Muscle layer of colon (tissue), 2 donors: Measurements from ENCODE around the gene MARS1.

Experiments
- H3K27ac ChIP-seq: one replicate; pipeline ENCODE4 v1.7.0; 2013; ENCODE audit warnings: low read depth, mild to moderate bottlenecking, low read length, moderate library complexity
- H3K27me3 ChIP-seq, 2 donors: one replicate each; pipeline ENCODE4 v1.7.0; 2013; ENCODE audit warnings: low read length in 2 of 2, mild to moderate bottlenecking in 2 of 2; ENCODE audit not compliant: insufficient read depth in 2 of 2, control insufficient read depth in 1 of 2
- H3K36me3 ChIP-seq: one replicate; pipeline ENCODE4 v1.7.0; 2013; ENCODE audit warnings: mild to moderate bottlenecking, low read length; ENCODE audit not compliant: insufficient read depth
- H3K4me1 ChIP-seq: one replicate; pipeline ENCODE4 v1.7.0; 2013; ENCODE audit warnings: mild to moderate bottlenecking, low read length; ENCODE audit not compliant: insufficient read depth
- H3K4me3 ChIP-seq, 2 donors: one replicate each; pipeline ENCODE4 v1.7.0; 2013; ENCODE audit warnings: low read length in 2 of 2, low read depth in 1 of 2, mild to moderate bottlenecking in 1 of 2, moderate library complexity in 1 of 2
- H3K9ac ChIP-seq: one replicate; pipeline ENCODE4 v1.7.0; 2013; ENCODE audit warnings: low read length
- H3K9me3 ChIP-seq: one replicate; pipeline ENCODE4 v1.7.0; 2013; ENCODE audit warnings: mild to moderate bottlenecking, low read length
- donor health status: abdominal sarcoma.
- donor health status: Adenocarcinoma of cecum.

The MARS1 gene

DNA sequence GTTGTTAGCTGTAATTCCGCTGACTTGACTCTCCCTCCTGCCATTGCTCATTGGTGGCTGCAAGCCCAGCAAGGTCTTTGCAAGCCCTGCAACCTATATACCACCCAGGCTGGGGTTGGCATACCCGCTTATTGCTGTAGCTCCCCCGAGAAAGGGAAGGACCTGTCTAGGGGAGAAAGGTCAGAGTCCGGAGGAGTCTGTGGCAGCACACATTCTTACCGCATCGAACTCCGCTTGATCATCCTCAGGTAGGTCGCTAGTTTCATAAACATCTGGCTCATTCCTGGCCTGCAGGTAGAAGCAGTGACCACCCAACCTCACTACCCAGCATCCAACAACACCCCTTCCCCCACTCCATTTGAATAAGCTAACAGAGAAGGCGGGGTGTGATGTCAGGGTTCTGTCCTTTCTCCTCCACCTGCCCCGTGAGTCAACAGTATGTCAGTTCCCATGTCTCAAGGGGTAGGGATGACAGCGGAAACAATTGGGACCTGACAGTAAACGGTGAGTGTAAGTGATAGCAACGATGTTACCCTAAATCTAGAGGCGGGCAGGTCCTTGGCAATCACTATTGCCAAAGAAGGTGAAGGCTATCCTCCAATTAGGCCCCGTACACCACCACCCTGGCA lies 58.1 kb downstream of the MARS1 start:
- H3K36me3 ChIP-seq = peaks cover 10% of the 10 kb centered on the region
- H3K9ac ChIP-seq = peak overlapping the region; percentile 93
- peaks cover 32% of the 10 kb centered on the region for H3K4me1 ChIP-seq
- peaks cover 6 to 20% of the 10 kb centered on the region in 2 donors for H3K27me3 ChIP-seq
- H3K9me3 ChIP-seq = no peaks in the 10 kb centered on the region
- peak overlapping the region; percentile 60 to 97 for H3K4me3 ChIP-seq
- peak overlapping the region; percentile 97 for H3K27ac ChIP-seq

DNA sequence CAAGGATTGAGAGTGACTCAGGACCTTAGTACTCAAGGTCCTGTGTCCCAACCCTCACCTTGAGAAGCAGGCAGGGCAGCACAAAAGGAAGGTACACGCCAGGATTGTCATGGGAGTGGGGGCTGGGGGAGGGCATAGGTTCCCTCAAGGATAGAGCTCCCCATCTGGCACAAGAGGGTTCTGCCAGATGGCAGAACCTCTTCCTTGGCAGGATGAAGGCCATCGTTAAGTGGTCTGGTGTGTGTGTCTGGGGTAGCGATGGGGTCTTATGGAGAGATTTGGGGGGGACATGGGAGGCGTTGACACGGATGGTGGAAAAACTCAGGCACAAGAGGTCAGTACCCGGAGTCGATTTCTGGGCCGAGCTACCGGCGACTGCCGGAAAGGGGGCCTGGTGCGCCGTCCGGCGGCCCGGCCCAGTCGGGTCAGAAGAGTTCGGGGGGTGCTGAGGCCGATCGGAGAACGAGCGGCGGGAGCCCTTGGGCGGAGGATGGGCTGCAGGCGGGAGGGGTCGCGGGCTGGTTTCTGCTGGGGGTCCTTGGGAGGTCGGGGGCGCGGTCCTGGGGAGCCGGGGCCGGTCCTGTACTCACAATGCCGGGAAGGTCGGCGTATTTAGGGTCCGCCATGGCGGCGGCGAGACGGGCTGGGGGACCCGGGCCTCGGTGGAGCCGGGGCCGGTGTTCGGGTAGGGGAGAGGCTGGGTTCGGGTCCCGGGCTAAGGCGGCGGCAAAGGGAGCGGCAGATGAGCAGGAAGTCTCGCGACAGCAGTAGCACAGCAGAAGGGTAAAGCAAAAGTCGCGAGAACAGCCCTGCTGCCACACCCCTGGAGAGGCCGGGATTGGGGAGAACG lies 58.8 kb downstream of the MARS1 start, which contains the start of gene DCTN2:
DCTN2 (minus strand) TSS at position 755 of the 850 bp plus-strand sequence; CDS start at position 626, 129 bp downstream.
- Histone ChIP-seq H3K27ac (peak within 1 kb of the TSS; percentile 97), H3K4me1 (peaks cover 32% of the 10 kb centered on the region), H3K9me3 (no peaks in the 10 kb centered on the region), H3K36me3 (peaks cover 3% of the 10 kb centered on the region), H3K27me3 (peaks cover 6 to 20% of the 10 kb centered on the region in 2 donors), H3K9ac (peak within 1 kb of the TSS; percentile 93), H3K4me3 (peak within 1 kb of the TSS; percentile 60 to 97)

DNA sequence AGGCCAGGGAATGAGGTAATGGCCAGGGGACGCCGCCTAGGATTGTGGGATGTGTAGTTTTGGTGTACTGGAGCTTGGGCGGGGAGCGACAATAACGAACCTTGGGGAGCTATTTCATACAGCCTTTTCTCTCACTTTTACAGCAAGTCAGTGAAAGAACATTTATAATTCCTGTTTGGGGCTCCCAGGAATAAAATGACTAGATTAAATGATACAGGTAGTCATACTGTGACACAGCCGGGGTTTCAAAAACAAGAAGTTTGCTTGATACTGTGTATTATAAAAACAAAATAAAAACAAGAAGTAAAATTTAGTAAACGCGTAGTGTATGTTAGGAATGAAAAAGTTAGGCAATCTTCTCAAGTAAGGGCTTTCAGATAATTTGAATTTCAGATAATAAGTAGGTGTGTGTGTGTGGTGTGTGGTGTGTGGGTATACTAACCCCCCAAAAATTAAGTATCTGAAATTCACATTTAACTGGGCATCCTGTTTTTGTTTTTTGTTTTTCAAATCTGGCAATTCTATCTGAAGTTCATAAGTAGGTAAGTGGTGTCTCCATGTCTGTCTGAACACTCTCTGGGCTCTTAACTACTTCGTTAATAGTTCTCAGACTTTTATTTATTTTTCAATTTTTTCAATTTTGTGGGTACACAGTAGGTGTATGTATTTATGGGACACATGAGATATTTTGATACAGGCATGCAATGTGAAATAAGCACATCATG lies 59.6 kb downstream of the MARS1 start:
- no peaks in the 10 kb centered on the region for H3K9me3 ChIP-seq
- peak overlapping the region; percentile 60 to 97 for H3K4me3 ChIP-seq
- no peaks in the 10 kb centered on the region for H3K36me3 ChIP-seq
- H3K27me3 ChIP-seq = peaks cover 6 to 20% of the 10 kb centered on the region in 2 donors
- peak overlapping the region; percentile 93 for H3K9ac ChIP-seq
- H3K4me1 ChIP-seq = peaks cover 32% of the 10 kb centered on the region
- H3K27ac ChIP-seq = no peak overlapping the region

DNA sequence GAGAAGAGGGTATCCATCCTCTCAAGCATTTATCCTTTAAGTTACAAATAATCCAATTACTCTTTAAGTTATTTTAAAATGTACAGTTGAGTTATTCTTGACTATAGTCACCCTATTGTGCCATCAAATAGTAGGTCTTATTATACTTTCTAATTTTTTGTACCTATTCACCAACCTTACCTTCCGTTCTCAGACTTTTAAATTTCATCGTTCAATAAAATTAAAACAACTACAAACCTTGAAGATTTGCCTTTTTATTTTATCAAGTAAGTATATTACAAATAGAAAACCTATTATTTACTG lies 60.1 kb downstream of the MARS1 start:
- no peak overlapping the region for H3K9ac ChIP-seq
- H3K36me3 ChIP-seq = no peaks in the 10 kb centered on the region
- H3K9me3 ChIP-seq = no peaks in the 10 kb centered on the region
- peaks cover 6 to 20% of the 10 kb centered on the region in 2 donors for H3K27me3 ChIP-seq
- H3K4me3 ChIP-seq = no peak overlapping the region
- H3K4me1 ChIP-seq = peaks cover 32% of the 10 kb centered on the region
- H3K27ac ChIP-seq = no peak overlapping the region

DNA sequence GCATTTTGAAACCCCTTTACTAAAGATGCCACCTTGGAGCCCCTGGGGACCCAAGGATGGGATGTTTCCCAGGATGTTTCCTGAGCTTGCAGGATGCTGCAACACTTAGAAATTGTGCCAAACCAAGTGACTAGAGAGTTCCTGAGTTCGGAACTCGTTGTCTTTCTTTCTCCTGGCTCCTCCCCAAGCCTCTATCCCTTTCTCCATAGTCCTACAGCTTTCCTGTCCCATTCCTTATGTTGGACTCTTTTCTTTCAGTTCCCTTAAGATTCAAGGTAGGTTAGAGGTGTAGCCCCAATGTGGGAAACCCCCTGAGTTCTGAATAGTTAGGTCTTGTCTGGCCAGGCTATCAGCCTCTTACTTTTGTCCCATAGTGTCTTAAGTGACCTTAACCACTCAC lies 60.6 kb downstream of the MARS1 start:
- Histone ChIP-seq H3K36me3 (no peaks in the 10 kb centered on the region), H3K9ac (no peak overlapping the region), H3K27me3 (peaks cover 6 to 20% of the 10 kb centered on the region in 2 donors), H3K4me1 (peaks cover 32% of the 10 kb centered on the region), H3K27ac (no peak overlapping the region), H3K9me3 (no peaks in the 10 kb centered on the region), H3K4me3 (no peak overlapping the region)

DNA sequence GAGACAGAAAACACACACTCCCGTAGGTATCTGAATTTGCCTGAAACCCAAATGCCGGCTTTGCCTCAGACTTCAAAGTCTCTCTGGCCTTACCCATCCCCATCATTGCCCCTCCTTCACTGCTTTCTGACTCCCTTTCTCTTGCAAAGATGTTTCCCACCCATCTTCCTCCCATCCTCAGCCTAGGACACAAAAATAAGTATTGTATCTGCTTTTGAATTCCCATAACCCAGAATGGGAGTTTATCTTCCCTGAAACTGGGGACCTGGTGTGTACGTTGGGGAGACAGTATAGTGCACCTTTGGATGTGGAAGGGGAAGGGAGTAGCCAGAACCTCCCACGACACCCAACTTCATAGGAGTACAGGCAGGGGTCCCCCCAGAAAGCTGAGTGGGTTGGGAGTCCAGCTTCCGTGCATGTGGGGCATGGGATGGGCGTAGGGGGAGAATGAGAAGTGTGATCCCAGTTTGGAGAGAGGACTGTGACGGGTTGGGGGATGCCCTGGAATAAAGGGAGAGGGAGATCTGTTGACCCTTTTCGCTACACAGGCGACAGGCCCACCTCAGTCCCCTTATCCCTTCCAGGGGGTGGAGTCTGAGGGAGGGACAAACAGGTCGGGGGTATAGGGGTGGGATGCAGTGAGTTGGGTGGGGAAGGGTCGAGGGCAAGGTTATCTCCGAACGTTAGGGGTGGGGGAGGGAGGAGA lies 61.5 kb downstream of the MARS1 start:
- Histone ChIP-seq H3K27me3 (peaks cover 6 to 20% of the 10 kb centered on the region in 2 donors), H3K27ac (no peak overlapping the region), H3K9ac (no peak overlapping the region), H3K4me3 (peak overlapping the region; percentile 47 to 60), H3K9me3 (no peaks in the 10 kb centered on the region), H3K36me3 (no peaks in the 10 kb centered on the region), H3K4me1 (peaks cover 28% of the 10 kb centered on the region)

DNA sequence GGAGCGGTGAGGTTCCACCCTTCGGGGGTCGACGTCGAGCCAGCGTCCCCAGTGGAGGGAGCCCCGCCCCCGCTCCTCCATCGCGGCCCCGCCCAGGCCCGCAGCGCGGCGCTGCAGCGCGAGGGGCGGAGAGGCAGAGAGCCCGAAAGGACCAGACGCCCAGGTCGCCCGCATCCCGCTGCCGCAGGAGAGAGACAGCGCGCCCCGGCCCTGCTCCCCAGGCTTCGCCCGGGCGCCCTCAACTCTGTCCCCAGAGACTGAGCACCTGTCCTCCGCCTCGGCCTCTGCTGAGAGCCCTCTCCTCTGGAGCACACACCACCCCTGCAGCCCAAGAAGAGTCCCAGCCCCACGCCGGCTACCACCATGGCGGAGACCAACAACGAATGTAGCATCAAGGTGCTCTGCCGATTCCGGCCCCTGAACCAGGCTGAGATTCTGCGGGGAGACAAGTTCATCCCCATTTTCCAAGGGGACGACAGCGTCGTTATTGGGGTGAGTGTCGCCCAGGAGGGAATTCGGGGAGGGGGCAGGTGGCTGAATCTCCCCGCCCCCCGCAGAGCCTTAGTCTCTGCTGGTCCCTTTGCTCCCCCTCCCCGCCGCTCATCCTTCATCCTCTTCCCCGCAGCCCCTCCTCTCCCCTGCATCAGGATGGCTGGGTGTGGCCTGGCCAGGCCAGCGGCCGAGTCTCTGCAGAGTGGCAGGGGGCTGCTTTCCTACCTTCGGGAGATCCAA lies 62.2 kb downstream of the MARS1 start, which contains the start of gene KIF5A:
KIF5A (plus strand) TSS at position 136 of the 732 bp plus-strand sequence; CDS start at position 364, 228 bp downstream.
- Histone ChIP-seq H3K27ac (no peak within 1 kb of the TSS), H3K4me1 (peaks cover 27% of the 10 kb centered on the region), H3K4me3 (peak within 1 kb of the TSS; percentile 47 to 60), H3K9ac (no peak within 1 kb of the TSS), H3K9me3 (no peaks in the 10 kb centered on the region), H3K36me3 (no peaks in the 10 kb centered on the region), H3K27me3 (peaks cover 6 to 20% of the 10 kb centered on the region in 2 donors)

DNA sequence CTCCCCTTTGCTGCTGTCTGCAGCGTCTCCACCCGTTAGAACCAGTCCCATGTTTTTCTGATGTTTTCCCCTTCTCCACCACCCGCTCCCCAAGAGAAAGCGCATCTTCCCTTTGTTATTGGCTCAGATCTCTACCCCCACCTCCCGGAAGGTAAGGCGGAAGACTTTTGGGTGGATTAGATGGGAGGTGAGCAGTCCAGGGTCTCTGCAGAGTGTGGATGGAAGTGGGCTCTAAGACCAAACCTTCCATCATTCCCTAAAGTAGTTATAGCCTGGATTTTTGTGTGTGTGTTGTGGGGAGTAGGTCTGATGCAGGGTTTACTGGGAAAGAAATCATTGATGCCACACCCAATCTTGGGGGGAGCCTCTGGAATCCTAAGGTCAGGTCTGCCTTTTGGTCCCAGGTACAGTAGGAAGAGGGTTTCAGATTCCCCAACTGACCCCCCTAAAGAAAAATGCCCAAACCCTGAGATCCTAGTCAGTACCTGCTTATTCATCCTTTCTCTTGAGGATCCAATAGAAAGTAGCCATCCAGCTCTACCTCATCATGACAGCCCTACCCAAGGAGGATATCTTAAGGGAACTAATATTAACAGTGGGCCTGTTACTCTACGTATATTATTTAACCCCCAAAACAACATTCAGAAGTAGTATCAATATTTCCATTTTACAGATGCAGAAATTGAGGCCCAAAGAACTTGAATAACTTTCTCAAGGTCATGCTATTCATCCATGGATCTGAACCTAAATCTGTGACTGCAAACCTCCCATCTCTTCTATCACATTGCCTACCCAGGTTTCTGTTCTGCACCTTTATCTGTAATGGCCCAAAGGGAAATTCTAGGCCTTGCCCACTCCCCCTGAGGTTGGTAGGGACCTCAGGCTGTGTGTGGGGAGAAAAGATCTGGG lies 63.0 kb downstream of the MARS1 start:
- peaks cover 6 to 20% of the 10 kb centered on the region in 2 donors for H3K27me3 ChIP-seq
- H3K9ac ChIP-seq = no peak overlapping the region
- H3K36me3 ChIP-seq = no peaks in the 10 kb centered on the region
- H3K9me3 ChIP-seq = no peaks in the 10 kb centered on the region
- peaks cover 19% of the 10 kb centered on the region for H3K4me1 ChIP-seq
- H3K4me3 ChIP-seq = no peak overlapping the region
- H3K27ac ChIP-seq = no peak overlapping the region

DNA sequence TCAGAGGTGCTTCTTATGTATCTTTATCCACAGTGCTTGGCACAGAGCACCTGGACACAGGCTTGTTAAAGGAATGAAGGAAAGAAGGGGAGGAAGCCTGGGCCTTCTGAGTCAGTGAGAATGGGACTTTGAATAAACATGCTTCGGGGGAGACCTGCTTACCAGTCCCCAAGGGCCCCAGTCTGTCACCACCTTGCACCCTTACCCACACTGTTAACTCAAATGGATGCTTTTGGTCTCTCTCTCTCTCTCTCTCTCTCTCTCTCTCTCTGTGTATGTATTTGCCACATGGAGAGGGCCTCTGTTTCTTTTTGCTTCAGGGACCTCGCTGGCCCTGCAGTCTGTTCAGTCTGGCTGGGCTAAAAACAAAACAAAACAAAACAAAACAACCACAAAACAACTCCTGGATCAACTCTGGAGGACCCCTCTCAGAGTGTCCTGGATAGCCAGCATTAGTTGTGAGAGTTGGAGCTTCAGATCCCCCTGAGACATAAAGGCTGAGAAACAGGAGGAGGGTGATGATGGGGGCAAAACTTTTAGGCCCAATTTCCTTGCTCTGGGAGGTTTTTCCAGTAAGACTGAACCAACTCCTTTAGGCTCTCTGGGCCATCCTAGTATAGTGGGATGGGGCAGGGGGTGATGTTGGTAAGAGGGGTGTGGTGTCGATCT lies 63.9 kb downstream of the MARS1 start:
- Histone ChIP-seq H3K4me1 (peaks cover 15% of the 10 kb centered on the region), H3K4me3 (no peak overlapping the region), H3K27me3 (peaks cover 6 to 20% of the 10 kb centered on the region in 2 donors), H3K27ac (no peak overlapping the region), H3K9me3 (no peaks in the 10 kb centered on the region), H3K36me3 (no peaks in the 10 kb centered on the region), H3K9ac (no peak overlapping the region)
